GM10266 (cell line): ENCODE data around the gene ATP4A.
"Not testable (repeated sequence)": the region's sequence is repeated elsewhere in the genome, so short reads cannot be mapped to it uniquely, and the experiment has no call there.

Experiments
- DNase-seq: peaks from one replicate; pipeline ENCODE4 v3.0.0; 2012; ENCODE audit errors: extremely low spot score
- TF ChIP-seq, protein P1 (sequence below): IDR thresholded peaks from 2 replicates; pipeline ENCODE4 v1.5.1; 2012; ENCODE audit warnings: mild to moderate bottlenecking, low read depth; ENCODE audit not compliant: control insufficient read depth, insufficient read depth; ENCODE audit errors: missing control alignments

ATP4A gene

GRCh38 chr19:35601971-35602370 is 38.5 kb upstream of the ATP4A start:
- TF ChIP-seq, protein P1, sequence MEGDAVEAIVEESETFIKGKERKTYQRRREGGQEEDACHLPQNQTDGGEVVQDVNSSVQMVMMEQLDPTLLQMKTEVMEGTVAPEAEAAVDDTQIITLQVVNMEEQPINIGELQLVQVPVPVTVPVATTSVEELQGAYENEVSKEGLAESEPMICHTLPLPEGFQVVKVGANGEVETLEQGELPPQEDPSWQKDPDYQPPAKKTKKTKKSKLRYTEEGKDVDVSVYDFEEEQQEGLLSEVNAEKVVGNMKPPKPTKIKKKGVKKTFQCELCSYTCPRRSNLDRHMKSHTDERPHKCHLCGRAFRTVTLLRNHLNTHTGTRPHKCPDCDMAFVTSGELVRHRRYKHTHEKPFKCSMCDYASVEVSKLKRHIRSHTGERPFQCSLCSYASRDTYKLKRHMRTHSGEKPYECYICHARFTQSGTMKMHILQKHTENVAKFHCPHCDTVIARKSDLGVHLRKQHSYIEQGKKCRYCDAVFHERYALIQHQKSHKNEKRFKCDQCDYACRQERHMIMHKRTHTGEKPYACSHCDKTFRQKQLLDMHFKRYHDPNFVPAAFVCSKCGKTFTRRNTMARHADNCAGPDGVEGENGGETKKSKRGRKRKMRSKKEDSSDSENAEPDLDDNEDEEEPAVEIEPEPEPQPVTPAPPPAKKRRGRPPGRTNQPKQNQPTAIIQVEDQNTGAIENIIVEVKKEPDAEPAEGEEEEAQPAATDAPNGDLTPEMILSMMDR: no peak
- no peak for DNase-seq

- DNase-seq: peak; percentile 83
- TF ChIP-seq, protein P1: no peak
Measured at GRCh38 chr19:35596366-35596999, 33.0 kb upstream of the ATP4A start.

- TF ChIP-seq, protein P1: no peak
- DNase-seq: no peak
Measured at GRCh38 chr19:35595928-35596327, 32.5 kb upstream of the ATP4A start.

GRCh38 chr19:35595026-35595425 is 31.6 kb upstream of the ATP4A start:
- DNase-seq: not testable (repeated sequence)

DNA sequence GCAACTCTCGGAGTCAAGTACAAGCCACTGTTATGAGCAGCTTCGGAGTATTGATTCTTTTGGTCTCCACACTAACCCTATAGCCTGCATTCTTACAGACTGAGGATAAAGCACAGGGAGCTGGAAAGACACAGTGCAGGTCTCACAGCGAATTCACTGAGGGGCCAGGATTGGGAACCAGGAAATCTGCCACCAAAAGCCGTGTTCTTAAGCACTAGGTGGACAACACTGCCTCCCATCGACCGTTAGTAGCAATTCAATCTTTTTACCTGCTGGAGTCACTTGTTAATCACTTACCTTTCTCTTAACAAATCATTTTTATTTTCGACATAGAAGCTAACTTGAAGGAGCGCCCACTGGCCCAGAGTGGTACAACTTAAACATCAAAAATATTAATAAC is 28.8 kb upstream of the ATP4A start:
- TF ChIP-seq, protein P1: peak; percentile 53
- DNase-seq: peak; percentile 61

GRCh38 chr19:35590875-35591274 is 27.4 kb upstream of the ATP4A start:
- TF ChIP-seq, protein P1: no peak
- DNase-seq: no peak

DNA sequence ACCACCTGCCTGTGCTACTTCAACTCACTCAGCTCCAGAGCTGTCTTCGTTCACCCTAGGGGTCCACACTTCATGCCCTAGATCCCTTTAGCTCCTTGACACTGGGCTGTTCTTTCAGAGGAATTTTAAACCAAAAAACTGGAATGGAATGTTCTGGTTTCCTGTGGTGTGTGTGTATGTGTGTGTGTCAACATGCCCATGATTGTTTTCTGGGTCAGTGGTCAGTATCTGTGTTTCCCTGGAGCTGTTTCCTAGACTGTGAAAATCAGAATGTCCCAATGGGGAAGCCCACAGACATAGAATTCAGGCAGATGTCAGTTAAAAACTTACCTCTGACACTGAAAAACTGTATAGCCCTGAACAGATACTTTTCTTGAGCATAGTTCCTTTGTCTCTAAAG is 23.9 kb upstream of the ATP4A start:
- no peak for DNase-seq

DNA sequence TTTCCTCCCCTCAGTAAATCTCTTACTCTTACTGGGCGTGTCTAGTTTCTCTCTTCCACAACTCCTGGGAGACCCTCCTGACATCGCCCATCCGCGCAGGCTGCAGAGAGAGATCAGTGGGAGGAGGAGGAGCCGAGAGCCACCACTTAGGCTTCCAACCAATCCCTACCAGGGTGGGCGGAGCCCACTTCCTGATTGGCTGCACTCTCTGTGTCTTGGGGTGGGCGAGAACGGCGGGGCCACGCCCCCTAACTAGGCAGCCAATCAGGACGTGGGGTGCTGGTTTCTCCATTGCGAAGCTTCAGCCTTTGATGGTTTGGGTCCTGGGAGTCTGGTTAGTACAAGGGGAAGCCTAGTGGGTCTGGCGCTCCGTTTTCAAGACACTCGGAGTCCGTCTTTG is 22.4 kb upstream of the ATP4A start, which contains the start of gene PMIS2:
Gene PMIS2, plus strand, starts transcription at position 326 of the 400 bp plus-strand sequence. CDS start 87 bp downstream, outside the sequence.
- no peak for DNase-seq
- TF ChIP-seq, protein P1: no peak

More for the DNA sequence above, 23.9 kb upstream of the ATP4A start:
- TF ChIP-seq, protein P1: no peak
